HEK293T (cell line): Measurements from ENCODE around the gene HACE1.

Source experiments
- ARNT ChIP-seq: fragments of 450-650 bp; IDR thresholded peaks from 2 replicates; pipeline ENCODE4 v1.6.1; 2017; ENCODE audit warnings: mild to moderate bottlenecking
- BHLHE40 ChIP-seq: fragments of 450-650 bp; IDR thresholded peaks from 2 replicates; pipeline ENCODE4 v1.6.1; 2016; ENCODE audit warnings: mild to moderate bottlenecking, moderate library complexity, borderline replicate concordance
- CTBP1 ChIP-seq: fragments of 450-650 bp; IDR thresholded peaks from 2 replicates; pipeline ENCODE4 v1.6.1; 2016; ENCODE audit warnings: borderline replicate concordance
- FOXA1 ChIP-seq: fragments of 450-650 bp; IDR thresholded peaks from 2 replicates; pipeline ENCODE4 v1.6.1; 2016; ENCODE audit warnings: mild to moderate bottlenecking
- FOXK2 ChIP-seq: fragments of 450-650 bp; IDR thresholded peaks from 2 replicates; pipeline ENCODE4 v1.6.1; 2016; ENCODE audit warnings: mild to moderate bottlenecking
- FOXM1 ChIP-seq: fragments of 450-650 bp; IDR thresholded peaks from 2 replicates; pipeline ENCODE4 v1.6.1; 2017; ENCODE audit warnings: mild to moderate bottlenecking, borderline replicate concordance
- SP1 ChIP-seq: fragments of 450-650 bp; IDR thresholded peaks from 2 replicates; pipeline ENCODE4 v1.6.1; 2017
- TARDBP ChIP-seq: fragments of 450-650 bp; IDR thresholded peaks from 2 replicates; pipeline ENCODE4 v1.6.1; 2016
- ZNF384 ChIP-seq: fragments of 450-650 bp; IDR thresholded peaks from 2 replicates; pipeline ENCODE4 v1.6.1; 2016
- TF ChIP-seq, protein P1 (sequence below): fragments of 450-650 bp; IDR thresholded peaks from 2 replicates; pipeline ENCODE4 v1.6.1; 2016

DNA sequence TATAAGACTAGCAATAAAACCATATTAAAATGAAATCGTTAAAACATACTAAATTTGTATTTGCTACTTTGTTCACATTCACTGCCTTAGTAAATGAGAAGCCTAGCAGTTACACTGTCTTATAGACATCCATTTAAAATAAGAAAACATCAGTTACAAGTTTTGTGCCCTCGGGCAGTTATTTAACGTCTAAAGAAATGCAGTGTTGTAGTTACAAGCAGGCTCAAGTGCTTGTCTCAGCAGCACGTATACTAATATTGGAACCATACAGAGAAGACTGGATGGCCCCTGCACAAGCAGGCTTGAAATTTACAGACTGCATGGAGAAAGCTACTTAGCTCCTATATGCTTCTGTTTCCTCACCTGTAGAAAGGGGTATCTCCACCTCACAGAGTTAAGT, 93.1 kb downstream of the HACE1 start:
- TF ChIP-seq SP1 (no peak), ZNF384 (no peak), FOXK2 (no peak), FOXM1 (no peak), BHLHE40 (no peak), TARDBP (no peak), ARNT (no peak), CTBP1 (no peak), FOXA1 (no peak)
- TF ChIP-seq, protein P1, sequence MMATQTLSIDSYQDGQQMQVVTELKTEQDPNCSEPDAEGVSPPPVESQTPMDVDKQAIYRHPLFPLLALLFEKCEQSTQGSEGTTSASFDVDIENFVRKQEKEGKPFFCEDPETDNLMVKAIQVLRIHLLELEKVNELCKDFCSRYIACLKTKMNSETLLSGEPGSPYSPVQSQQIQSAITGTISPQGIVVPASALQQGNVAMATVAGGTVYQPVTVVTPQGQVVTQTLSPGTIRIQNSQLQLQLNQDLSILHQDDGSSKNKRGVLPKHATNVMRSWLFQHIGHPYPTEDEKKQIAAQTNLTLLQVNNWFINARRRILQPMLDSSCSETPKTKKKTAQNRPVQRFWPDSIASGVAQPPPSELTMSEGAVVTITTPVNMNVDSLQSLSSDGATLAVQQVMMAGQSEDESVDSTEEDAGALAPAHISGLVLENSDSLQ, result no peak
